Smooth muscle cell (in vitro differentiated cells): ENCODE data around the gene FMC1. TPM values are rescaled to one million over a fixed set of nuclear protein-coding genes. Genes with fewer than 3 reads are reported as not detected.

Experiments
- DNase-seq: peaks from one replicate; lab custom pipeline; 2025; ENCODE audit not compliant: unreplicated experiment; lab: John Stamatoyannopoulos, UW
- H2AFZ ChIP-seq: fragments of 200-600 bp; sonication (generic); 2 replicates; pipeline ENCODE4 v1.6.0; 2016; ENCODE audit warnings: antibody characterized with exemption, low read depth, mild to moderate bottlenecking
- H3F3A ChIP-seq: fragments of 200-600 bp; sonication (generic); 2 replicates; pipeline ENCODE4 v1.6.0; 2017; ENCODE audit warnings: antibody characterized with exemption, low read depth
- H3K27ac ChIP-seq: fragments of 200-600 bp; sonication (generic); 2 replicates; pipeline ENCODE4 v1.5.1; 2016; ENCODE audit warnings: low read depth, mild to moderate bottlenecking
- H3K27me3 ChIP-seq: fragments of 200-600 bp; sonication (generic); 2 replicates; pipeline ENCODE4 v1.6.1; 2016; ENCODE audit warnings: low read depth, mild to moderate bottlenecking
- H3K36me3 ChIP-seq: fragments of 200-600 bp; sonication (generic); 2 replicates; pipeline ENCODE4 v1.5.1; 2016; ENCODE audit warnings: low read depth
- H3K4me1 ChIP-seq: fragments of 200-600 bp; sonication (generic); 2 replicates; pipeline ENCODE4 v1.5.1; 2016; ENCODE audit warnings: low read depth
- H3K4me2 ChIP-seq: fragments of 200-600 bp; sonication (generic); 2 replicates; pipeline ENCODE4 v1.6.0; 2016; ENCODE audit warnings: mild to moderate bottlenecking
- H3K4me3 ChIP-seq: fragments of 200-600 bp; sonication (generic); 2 replicates; pipeline ENCODE4 v1.5.1; 2016; ENCODE audit warnings: mild to moderate bottlenecking
- H3K79me2 ChIP-seq: fragments of 200-600 bp; sonication (generic); 2 replicates; pipeline ENCODE4 v1.6.0; 2016; ENCODE audit warnings: low read depth, mild to moderate bottlenecking
- H3K9ac ChIP-seq: fragments of 200-600 bp; sonication (generic); 2 replicates; pipeline ENCODE4 v1.6.0; 2016; ENCODE audit warnings: low read depth
- H3K9me3 ChIP-seq: fragments of 200-600 bp; sonication (generic); replicated peaks from 2 replicates; pipeline ENCODE4 v1.5.1; 2016; ENCODE audit warnings: low read depth
- H4K20me1 ChIP-seq: fragments of 200-600 bp; sonication (generic); 2 replicates; pipeline ENCODE4 v1.6.0; 2016; ENCODE audit warnings: low read depth
- WGBS: methylation state at CpG from one replicate; pipeline ENCODE4 v1.1.7; 2016; ENCODE audit warnings: low lambda C conversion rate; 5-methylcytosine and 5-hydroxymethylcytosine counted together
- polyA plus RNA-seq: library from polyadenylated mRNA; unstranded; fragments of >200 nt; fragmentation: Nextera tagmentation; extraction: Ambion mirVana; gene quantifications from 2 replicates; pipeline ENCODE4 v1.2.1, GENCODE V29; 2016
- total RNA-seq: library from RNA; depleted of rRNA; stranded (reverse); fragments of >200 nt; gene quantifications from 2 replicates; pipeline ENCODE4 v1.2.3, GENCODE V29; 2014
- TF ChIP-seq, protein P1 (sequence below): fragments of 200-600 bp; sonication (generic); IDR thresholded peaks from 2 replicates; pipeline ENCODE4 v1.5.1; 2017; ENCODE audit warnings: borderline replicate concordance, mild to moderate bottlenecking, antibody characterized with exemption; ENCODE audit not compliant: insufficient read depth, poor library complexity, severe bottlenecking

The FMC1 gene
- total and polyA plus RNA-seq, 2 experiments from 2014 or later, result 4.8 to 16.1 TPM

DNA sequence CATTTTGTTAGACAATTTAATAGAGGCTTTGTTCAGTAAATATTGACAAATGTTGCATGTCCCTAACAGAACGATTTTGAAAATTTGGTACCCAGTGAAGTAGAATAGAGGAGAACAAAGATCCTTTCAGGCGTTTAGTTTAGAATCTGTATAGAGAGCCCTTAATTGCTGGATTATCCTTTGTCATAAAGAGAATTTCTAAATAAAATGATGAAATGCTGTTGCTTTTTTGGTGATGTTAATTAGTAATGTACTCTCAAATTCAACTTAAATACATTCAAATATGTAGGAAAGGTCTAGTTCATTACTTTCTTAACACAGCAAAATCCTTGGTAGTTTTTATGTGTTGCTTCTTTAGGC lies 19.8 kb downstream of the FMC1 start:
- TF ChIP-seq, protein P1, sequence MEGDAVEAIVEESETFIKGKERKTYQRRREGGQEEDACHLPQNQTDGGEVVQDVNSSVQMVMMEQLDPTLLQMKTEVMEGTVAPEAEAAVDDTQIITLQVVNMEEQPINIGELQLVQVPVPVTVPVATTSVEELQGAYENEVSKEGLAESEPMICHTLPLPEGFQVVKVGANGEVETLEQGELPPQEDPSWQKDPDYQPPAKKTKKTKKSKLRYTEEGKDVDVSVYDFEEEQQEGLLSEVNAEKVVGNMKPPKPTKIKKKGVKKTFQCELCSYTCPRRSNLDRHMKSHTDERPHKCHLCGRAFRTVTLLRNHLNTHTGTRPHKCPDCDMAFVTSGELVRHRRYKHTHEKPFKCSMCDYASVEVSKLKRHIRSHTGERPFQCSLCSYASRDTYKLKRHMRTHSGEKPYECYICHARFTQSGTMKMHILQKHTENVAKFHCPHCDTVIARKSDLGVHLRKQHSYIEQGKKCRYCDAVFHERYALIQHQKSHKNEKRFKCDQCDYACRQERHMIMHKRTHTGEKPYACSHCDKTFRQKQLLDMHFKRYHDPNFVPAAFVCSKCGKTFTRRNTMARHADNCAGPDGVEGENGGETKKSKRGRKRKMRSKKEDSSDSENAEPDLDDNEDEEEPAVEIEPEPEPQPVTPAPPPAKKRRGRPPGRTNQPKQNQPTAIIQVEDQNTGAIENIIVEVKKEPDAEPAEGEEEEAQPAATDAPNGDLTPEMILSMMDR, result no peak
- Histone ChIP-seq H3K36me3 (peaks cover 2% of the 10 kb centered on the region), H3K27me3 (no peaks in the 10 kb centered on the region), H3K9ac (peak overlapping the region; percentile 94), H3K4me2 (peak overlapping the region; percentile 91), H3K4me1 (peaks cover 28% of the 10 kb centered on the region), H3K9me3 (no peaks in the 10 kb centered on the region), H3K4me3 (peak overlapping the region; percentile 79), H3F3A (peaks cover 11% of the 10 kb centered on the region), H3K79me2 (peaks cover 66% of the 10 kb centered on the region), H3K27ac (peak overlapping the region; percentile 97), H4K20me1 (peaks cover 55% of the 10 kb centered on the region), H2AFZ (peak overlapping the region; percentile 58)
- DNase-seq, result no peak
- WGBS, result 0% methylated on average over 2 of the region's 2 CpGs

DNA sequence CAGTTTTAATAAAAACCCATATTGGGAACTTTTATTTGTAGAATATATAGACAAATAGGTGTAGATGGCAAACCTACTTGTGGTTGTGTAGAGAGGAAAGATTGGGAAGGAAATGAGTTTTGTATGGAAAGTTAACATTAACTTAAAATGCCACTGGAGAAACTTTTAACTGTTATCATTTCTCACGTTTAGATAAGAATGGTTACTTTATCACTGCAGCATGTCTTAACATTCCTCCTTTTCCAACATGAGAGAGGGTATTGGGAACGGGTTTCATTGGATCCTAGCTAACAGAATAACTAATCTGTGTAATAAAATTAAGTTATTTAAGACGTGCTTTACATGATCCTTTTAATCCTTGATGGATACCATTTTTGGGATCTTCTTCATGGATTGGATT lies 20.4 kb downstream of the FMC1 start:
- Histone ChIP-seq H4K20me1 (peaks cover 61% of the 10 kb centered on the region), H3K27ac (peak overlapping the region; percentile 97), H3F3A (peaks cover 11% of the 10 kb centered on the region), H3K4me2 (peak overlapping the region; percentile 91), H3K36me3 (peaks cover 4% of the 10 kb centered on the region), H3K79me2 (peaks cover 72% of the 10 kb centered on the region), H3K9ac (peak overlapping the region; percentile 94), H3K4me1 (peaks cover 28% of the 10 kb centered on the region), H3K4me3 (peak overlapping the region; percentile 79), H2AFZ (no peak overlapping the region), H3K9me3 (no peaks in the 10 kb centered on the region), H3K27me3 (no peaks in the 10 kb centered on the region)
- WGBS, result 5% methylated on average over 3 of the region's 3 CpGs
- TF ChIP-seq, protein P1, result no peak
- DNase-seq, result no peak

DNA sequence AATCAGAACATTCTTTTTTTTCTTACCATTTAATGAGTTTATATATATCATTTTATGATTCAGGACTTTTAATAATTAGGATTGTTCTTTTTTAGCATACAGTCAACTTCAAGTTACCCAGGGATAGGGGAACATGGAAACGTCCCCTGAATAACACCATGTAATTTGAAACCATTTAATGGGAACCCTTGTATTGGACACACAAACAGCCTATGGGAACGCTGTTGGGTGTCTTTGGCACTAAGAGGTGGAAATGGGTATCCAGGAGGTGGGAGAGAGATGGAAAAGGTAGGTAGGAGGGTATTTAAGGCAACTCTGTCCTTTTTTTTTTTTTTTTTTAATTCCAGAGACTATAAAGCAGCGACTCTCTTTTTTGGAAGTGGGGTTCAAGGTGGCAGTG lies 21.2 kb downstream of the FMC1 start:
- no peak overlapping the region for H3K9ac ChIP-seq
- no peaks in the 10 kb centered on the region for H3K9me3 ChIP-seq
- no peaks in the 10 kb centered on the region for H3K27me3 ChIP-seq
- peak overlapping the region; percentile 79 for H3K4me3 ChIP-seq
- peaks cover 4% of the 10 kb centered on the region for H3K36me3 ChIP-seq
- H3F3A ChIP-seq, result peaks cover 11% of the 10 kb centered on the region
- peaks cover 76% of the 10 kb centered on the region for H3K79me2 ChIP-seq
- H3K4me1 ChIP-seq, result peaks cover 28% of the 10 kb centered on the region
- 60% methylated on average over 3 of the region's 3 CpGs for WGBS
- no peak overlapping the region for H3K27ac ChIP-seq
- H3K4me2 ChIP-seq, result peak overlapping the region; percentile 91
- H2AFZ ChIP-seq, result no peak overlapping the region
- no peak for DNase-seq
- TF ChIP-seq, protein P1, result no peak
- H4K20me1 ChIP-seq, result peaks cover 68% of the 10 kb centered on the region

DNA sequence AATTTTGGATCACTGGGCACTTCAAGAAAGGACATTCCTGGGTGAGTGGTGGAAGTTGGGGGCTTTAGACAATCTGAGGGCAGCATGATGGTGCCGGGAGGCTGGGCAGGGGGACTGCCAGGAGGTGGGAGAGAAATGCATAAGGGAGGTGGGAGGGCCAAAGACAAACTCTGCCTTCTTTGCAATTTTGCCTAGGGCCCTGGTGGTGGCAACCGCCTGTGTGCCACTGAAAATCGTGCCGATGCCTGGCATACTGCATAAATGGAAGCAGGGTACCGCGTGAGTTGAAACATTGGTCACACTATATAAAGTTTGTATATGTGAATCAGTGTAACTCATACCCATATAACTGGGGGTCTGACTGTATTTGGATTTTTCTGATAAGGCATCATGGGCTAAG lies 21.8 kb downstream of the FMC1 start:
- peaks cover 78% of the 10 kb centered on the region for H3K79me2 ChIP-seq
- no peak overlapping the region for H2AFZ ChIP-seq
- no peak overlapping the region for H3K4me2 ChIP-seq
- TF ChIP-seq, protein P1, result no peak
- peaks cover 28% of the 10 kb centered on the region for H3K4me1 ChIP-seq
- DNase-seq, result no peak
- peaks cover 11% of the 10 kb centered on the region for H3F3A ChIP-seq
- peaks cover 75% of the 10 kb centered on the region for H4K20me1 ChIP-seq
- no peak overlapping the region for H3K4me3 ChIP-seq
- no peaks in the 10 kb centered on the region for H3K9me3 ChIP-seq
- no peak overlapping the region for H3K27ac ChIP-seq
- peaks cover 4% of the 10 kb centered on the region for H3K36me3 ChIP-seq
- no peaks in the 10 kb centered on the region for H3K27me3 ChIP-seq
- no peak overlapping the region for H3K9ac ChIP-seq
- 93% methylated on average over 6 of the region's 6 CpGs for WGBS
